ENCODE data around the gene PPFIA1.

GRCh38 chr11:70278994-70279393, 8.5 kb downstream of the PPFIA1 start:
- TF ChIP-seq TBP (CRISPR knock-in tag; IDR thresholded peaks at IDR 0.05) (no peak), TFAP4 (IDR thresholded peaks at IDR 0.05; ENCODE audit: borderline replicate concordance, low read depth) (no peak), USF2 (IDR thresholded peaks at IDR 0.05; ENCODE audit: low read depth, low read length) (no peak), USF2 (CRISPR knock-in tag; IDR thresholded peaks at IDR 0.05; ENCODE audit: borderline replicate concordance) (no peak), CTCF (CRISPR knock-in tag; IDR thresholded peaks at IDR 0.05) (no peak), BCL3 (CRISPR knock-in tag; IDR thresholded peaks at IDR 0.05) (no peak), POLR2A (IDR thresholded peaks at IDR 0.05; ENCODE audit: insufficient read depth in 1 of 2, low read depth in 2 of 2, low read length in 2 of 2) (no peak), ZNF333 (CRISPR knock-in tag; IDR thresholded peaks at IDR 0.05; ENCODE audit: borderline replicate concordance) (no peak)

Data from HepG2 (cell line).